B cell (primary cell): ENCODE results near the gene SEMA6A. TPM values are rescaled to one million over a fixed set of nuclear protein-coding genes. Genes with fewer than 3 reads are reported as not detected.

Experiments
- ATAC-seq: fragments of 200-7000 bp; cut with Tn5 transposase; one replicate; pipeline ENCODE4 v1.10.0; 2021; ENCODE audit warnings: low read depth, mild to moderate bottlenecking, moderate number of reproducible peaks, moderate library complexity
- CTCF ChIA-PET: fragments of 350-600 bp; sonication (Branson Sonifier 250); formaldehyde crosslinking; loops from one replicate; lab custom pipeline; 2021; ENCODE audit warnings: antibody characterized with exemption, inconsistent platforms; lab: Charles Lee
- POLR2A ChIA-PET: fragments of 350-600 bp; sonication (Branson Sonifier 250); formaldehyde crosslinking; loops from one replicate; lab custom pipeline; 2021; ENCODE audit warnings: antibody characterized with exemption; lab: Charles Lee
- DNase-seq: peaks from one replicate; pipeline ENCODE4 v3.0.0; 2013
- H2AFZ ChIP-seq: 2 replicates; pipeline ENCODE4 v1.6.1; 2012; ENCODE audit warnings: mild to moderate bottlenecking, low read depth, low read length; ENCODE audit not compliant: insufficient read depth, poor library complexity, severe bottlenecking
- H3K27ac ChIP-seq, 2 donors: 1 replicate in 1 of 2; 2 replicates in 1 of 2; pipeline ENCODE4 v1.5.1; 2012 to 2013; ENCODE audit warnings: low read length in 2 of 2, mild to moderate bottlenecking in 2 of 2, moderate library complexity in 1 of 2
- H3K27me3 ChIP-seq, 4 experiments: fragments of 200-600 bp in 1 of 4; sonication (generic) in 1 of 4; replicated peaks in 1 of 4; 1 replicate in 2 of 4; 2 replicates in 2 of 4; pipeline versions ENCODE4 v1.6.1 to v1.7.0; 2013 to 2016; ENCODE audit warnings: low read length in 3 of 4, mild to moderate bottlenecking in 2 of 4, mixed read lengths in 1 of 4, moderate library complexity in 1 of 4; ENCODE audit not compliant: insufficient read depth in 4 of 4, control insufficient read depth in 3 of 4; ENCODE audit errors: control extremely low read depth in 1 of 4
- H3K36me3 ChIP-seq, 2 experiments: replicated peaks in 1 of 2; 1 replicate in 1 of 2; 2 replicates in 1 of 2; pipeline versions ENCODE4 v1.6.1 to v1.7.1; 2013; ENCODE audit warnings: low read length in 1 of 2; ENCODE audit not compliant: insufficient read depth in 2 of 2, control insufficient read depth in 1 of 2; ENCODE audit errors: control extremely low read depth in 1 of 2, extremely low read depth in 1 of 2
- H3K4me1 ChIP-seq, 2 donors: fragments of 200-600 bp in 1 of 2; sonication (generic) in 1 of 2; 1 replicate in 1 of 2; 2 replicates in 1 of 2; pipeline versions ENCODE4 v1.5.1 to v1.6.1; 2013 to 2017; ENCODE audit warnings: low read length in 2 of 2; ENCODE audit not compliant: control insufficient read depth in 2 of 2, insufficient read depth in 2 of 2
- H3K4me2 ChIP-seq: replicated peaks from 2 replicates; pipeline ENCODE3; 2012; ENCODE audit warnings: mild to moderate bottlenecking, low read depth, low read length; ENCODE audit not compliant: poor library complexity, severe bottlenecking
- H3K4me3 ChIP-seq, 5 experiments: fragments of 200-600 bp in 1 of 5; sonication (generic) in 1 of 5; 1 replicate in 3 of 5; 2 replicates in 2 of 5; pipeline versions ENCODE4 v1.5.1 to v1.7.0; 2011 to 2016; ENCODE audit warnings: low read length in 4 of 5, mild to moderate bottlenecking in 4 of 5, low read depth in 2 of 5, control low read depth in 1 of 5, moderate library complexity in 1 of 5; ENCODE audit not compliant: insufficient read depth in 1 of 5; ENCODE audit errors: control extremely low read depth in 1 of 5, extremely low read depth in 1 of 5
- H3K79me2 ChIP-seq: fragments of 200-600 bp; sonication (generic); one replicate; pipeline ENCODE4 v1.6.0; 2016; ENCODE audit warnings: low read length; ENCODE audit not compliant: control insufficient read depth, insufficient read depth
- H3K9ac ChIP-seq: fragments of 200-600 bp; sonication (generic); 2 replicates; pipeline ENCODE4 v1.6.1; 2017; ENCODE audit warnings: mild to moderate bottlenecking, low read length, moderate library complexity
- H3K9me3 ChIP-seq, 3 donors: one replicate each; pipeline versions ENCODE4 v1.6.1 to v1.7.1; 2013; ENCODE audit warnings: low read length in 2 of 3; ENCODE audit not compliant: control insufficient read depth in 2 of 3, insufficient read depth in 1 of 3; ENCODE audit errors: control extremely low read depth in 1 of 3
- H4K20me1 ChIP-seq: 2 replicates; pipeline ENCODE4 v1.6.0; 2012; ENCODE audit warnings: mild to moderate bottlenecking, low read length; ENCODE audit not compliant: insufficient read depth, control insufficient read depth, poor library complexity, severe bottlenecking
- H3K27ac Mint-ChIP-seq: one replicate; pipeline ENCODE4 v1.8.0; 2021; ENCODE audit warnings: mixed read lengths
- H3K27me3 Mint-ChIP-seq: one replicate; pipeline ENCODE4 v1.8.0; 2021; ENCODE audit warnings: mixed read lengths
- H3K4me1 Mint-ChIP-seq: one replicate; pipeline ENCODE4 v1.8.0; 2021; ENCODE audit warnings: mixed read lengths
- H3K4me3 Mint-ChIP-seq: one replicate; pipeline ENCODE4 v1.8.0; 2021; ENCODE audit warnings: mixed read lengths
- H3K9me3 Mint-ChIP-seq: one replicate; pipeline ENCODE4 v1.8.0; 2022; ENCODE audit warnings: mixed read lengths; ENCODE audit not compliant: insufficient read depth
- CTCF ChIP-seq: fragments of 200-600 bp; IDR thresholded peaks from one replicate; pipeline ENCODE4 v1.8.0; 2022; ENCODE audit warnings: antibody characterized with exemption, mild to moderate bottlenecking
- EZH2 ChIP-seq: IDR thresholded peaks from 2 replicates; pipeline ENCODE4 v1.6.1; 2012; ENCODE audit warnings: borderline replicate concordance, low read depth, mild to moderate bottlenecking, moderate library complexity, low read length; ENCODE audit not compliant: insufficient read depth, poor library complexity, severe bottlenecking
- WGBS: methylation state at CpG from one replicate; pipeline ENCODE4 v1.1.5; 2013; ENCODE audit warnings: missing lambda C conversion rate; ENCODE audit not compliant: insufficient coverage; 5-methylcytosine and 5-hydroxymethylcytosine counted together
- intact Hi-C: fragments of 100-400 bp; cut with micrococcal nuclease; formaldehyde crosslinking; loops from one replicate; pipeline ENCODE4 v1.10.0; 2022
- polyA plus RNA-seq: library from polyadenylated mRNA; depleted of rRNA; stranded (reverse); fragments of >200 nt; gene quantifications from 2 replicates; pipeline ENCODE4 v1.2.3, GENCODE V29; 2012
- total RNA-seq, 2 donors: library from RNA; stranded (reverse); fragments of 120-200 nt in 1 of 2; gene quantifications; 1 replicate in 1 of 2; 2 replicates in 1 of 2; pipeline versions ENCODE4 v1.2.3 to v1.2.4, GENCODE V29; 2013 to 2022

The SEMA6A gene
- total and polyA plus RNA-seq, 2 donors (not counting 1 experiment from before 2014, with no cell fraction given), result 0.44 TPM; not detected in 1

DNA sequence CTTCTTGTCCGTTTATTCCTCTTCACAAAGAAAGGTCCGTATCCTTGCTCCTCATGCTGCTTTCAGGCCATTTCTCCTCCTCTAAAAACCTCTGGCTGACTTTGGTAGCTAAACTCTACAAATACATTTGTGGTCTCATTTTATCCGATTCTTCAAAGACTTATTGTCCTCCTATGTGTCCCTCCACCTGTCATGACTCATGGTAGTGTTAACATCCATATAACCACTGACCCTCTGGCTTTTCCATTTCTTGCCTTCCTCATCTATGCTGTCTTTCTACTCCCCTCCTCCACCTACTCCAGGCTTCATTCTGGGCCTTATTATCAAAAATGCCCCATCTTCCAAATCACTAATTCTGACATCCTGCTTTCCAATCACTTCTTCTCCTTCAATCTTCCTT lies 4.1 kb upstream of the SEMA6A start:
- peaks cover 0 to 38% (median 25%) of the 10 kb centered on the region in 4 experiments for H3K27me3 ChIP-seq
- Mint-ChIP-seq H3K27ac (no peak overlapping the region), H3K4me3 (no peak overlapping the region), H3K27me3 (peaks cover 56% of the 10 kb centered on the region), H3K4me1 (peaks cover 26% of the 10 kb centered on the region), H3K9me3 (no peaks in the 10 kb centered on the region)
- 94% methylated on average over 3 of the region's 3 CpGs for whole genome bisulfite sequencing
- ChIA-PET POLR2A (no interaction called here), CTCF (no interaction called here)
- no peaks in the 10 kb centered on the region for H4K20me1 ChIP-seq
- DNase-seq (no peak), ATAC-seq (no peak)
- no peak overlapping the region for H3K9ac ChIP-seq
- no peak overlapping the region for H2AFZ ChIP-seq
- no peak overlapping the region for H3K4me2 ChIP-seq
- peaks cover 28 to 36% of the 10 kb centered on the region in 2 donors for H3K4me1 ChIP-seq
- peaks cover 0 to 7% (median 1%) of the 10 kb centered on the region in 3 donors for H3K9me3 ChIP-seq
- no peaks in the 10 kb centered on the region for H3K79me2 ChIP-seq
- no peak for TF ChIP-seq EZH2
- TF ChIP-seq CTCF, result no peak
- intact Hi-C loops, result no loop called here
- H3K4me3 ChIP-seq, result no peak overlapping the region
- no peaks in the 10 kb centered on the region for H3K36me3 ChIP-seq
- no peak overlapping the region for H3K27ac ChIP-seq

- Histone ChIP-seq H3K4me1 (peaks cover 42 to 50% of the 10 kb centered on the region in 2 donors), H3K27me3 (peaks cover 0 to 53% (median 34%) of the 10 kb centered on the region in 4 experiments), H2AFZ (no peak overlapping the region), H3K9ac (no peak overlapping the region), H3K9me3 (peaks cover 0 to 22% (median 1%) of the 10 kb centered on the region in 3 donors), H3K4me3 (peak overlapping the region in 1 of 5 experiments; percentile 60), H4K20me1 (no peaks in the 10 kb centered on the region), H3K36me3 (no peaks in the 10 kb centered on the region), H3K27ac (no peak overlapping the region), H3K4me2 (peak overlapping the region; percentile 73), H3K79me2 (no peaks in the 10 kb centered on the region)
- intact Hi-C loops, result loop anchor here (2.0 kb wide), 1 partner anchor 372 kb away; no protein-coding TSS in a partner anchor
- H3K27me3 Mint-ChIP-seq, result peaks cover 65% of the 10 kb centered on the region
- H3K27ac Mint-ChIP-seq, result no peak overlapping the region
- peak; percentile 18 for ATAC-seq
- no peak for TF ChIP-seq CTCF
- no peak for TF ChIP-seq EZH2
- DNase-seq, result peak; percentile 60
- H3K9me3 Mint-ChIP-seq, result no peaks in the 10 kb centered on the region
- H3K4me1 Mint-ChIP-seq, result peaks cover 33% of the 10 kb centered on the region
- H3K4me3 Mint-ChIP-seq, result peak overlapping the region; percentile 48
- CTCF ChIA-PET, result interaction anchor here (1.0 to 1.5 kb wide), 2 partner anchors 7 to 11 kb away, joined by 4 read pairs; no protein-coding TSS in a partner anchor
- POLR2A ChIA-PET, result no interaction called here
- WGBS, result 36% methylated on average over 10 of the region's 12 CpGs
Measured at GRCh38 chr5:116577064-116577788, 2.6 kb upstream of the SEMA6A start.
